Renal cortex interstitium (tissue), 15 donors: ENCODE data around the gene EBNA1BP2. TPM values are rescaled to one million over a fixed set of nuclear protein-coding genes. Genes with fewer than 3 reads are reported as not detected.
"Not testable (repeated sequence)": the region's sequence is repeated elsewhere in the genome, so short reads cannot be mapped to it uniquely, and the experiment has no call there.

Experiments
- DNase-seq, 11 donors: peaks; one replicate each; pipeline ENCODE4 v3.0.0-alpha.2; 2013; ENCODE audit warnings: low read depth in 9 of 11, low spot score in 4 of 11; ENCODE audit errors: extremely low read depth in 1 of 11
- long read RNA-seq, 16 experiments: transcript quantifications; one replicate each; lab custom pipeline, GENCODE V29; 2026
- polyA plus RNA-seq, 3 donors: library from polyadenylated mRNA; unstranded; fragments of 120-200 nt; gene quantifications; one replicate each; pipeline ENCODE4 v1.2.1, GENCODE V29; 2013; ENCODE audit not compliant: insufficient read length in 3 of 3

Gene EBNA1BP2
- polyA plus RNA-seq: 10 to 100 TPM; 71.7 to 79.1 (median 77.1) TPM
- long read RNA-seq, donor 1, transcript EBNA1BP2-201 (9 exons, 1,322 nt): major isoform, 10 of 34 reads
- long read RNA-seq, donor 1, partial matches to known transcripts: 18 of 34 reads
- long read RNA-seq, donor 1, other reads (novel, unspliced or antisense): 0 of 34 reads
- long read RNA-seq, donor 2, transcript EBNA1BP2-201 (9 exons, 1,322 nt): major isoform, 18 of 39 reads
- long read RNA-seq, donor 2, partial matches to known transcripts: 20 of 39 reads
- long read RNA-seq, donor 2, other reads (novel, unspliced or antisense): 0 of 39 reads
- long read RNA-seq, donor 3, transcript EBNA1BP2-201 (9 exons, 1,322 nt): major isoform, 28 of 30 reads
- long read RNA-seq, donor 3, partial matches to known transcripts: 0 of 30 reads
- long read RNA-seq, donor 3, other reads (novel, unspliced or antisense): 0 of 30 reads
- long read RNA-seq, donor 4, transcript EBNA1BP2-201 (9 exons, 1,322 nt): major isoform, 26 of 49 reads
- long read RNA-seq, donor 4, partial matches to known transcripts: 18 of 49 reads
- long read RNA-seq, donor 4, other reads (novel, unspliced or antisense): 0 of 49 reads
- long read RNA-seq, donor 5: 0 reads
- long read RNA-seq, donor 6, transcript EBNA1BP2-201 (9 exons, 1,322 nt): major isoform, 17 of 39 reads
- long read RNA-seq, donor 6, partial matches to known transcripts: 18 of 39 reads
- long read RNA-seq, donor 6, other reads (novel, unspliced or antisense): 0 of 39 reads
- long read RNA-seq, donor 7, transcript EBNA1BP2-201 (9 exons, 1,322 nt): major isoform, 47 of 73 reads
- long read RNA-seq, donor 7, partial matches to known transcripts: 19 of 73 reads
- long read RNA-seq, donor 7, other reads (novel, unspliced or antisense): 0 of 73 reads
- long read RNA-seq, donor 8, transcript EBNA1BP2-201 (9 exons, 1,322 nt): major isoform, 45 of 108 reads
- long read RNA-seq, donor 8, partial matches to known transcripts: 51 of 108 reads
- long read RNA-seq, donor 8, other reads (novel, unspliced or antisense): 0 of 108 reads
- long read RNA-seq, donor 9, transcript EBNA1BP2-201 (9 exons, 1,322 nt): major isoform, 26 of 34 reads
- long read RNA-seq, donor 9, partial matches to known transcripts: 6 of 34 reads
- long read RNA-seq, donor 9, other reads (novel, unspliced or antisense): 0 of 34 reads
- long read RNA-seq, donor 10, transcript EBNA1BP2-201 (9 exons, 1,322 nt): major isoform, 19 of 26 reads
- long read RNA-seq, donor 10, partial matches to known transcripts: 5 of 26 reads
- long read RNA-seq, donor 10, other reads (novel, unspliced or antisense): 0 of 26 reads
- long read RNA-seq, donor 11, transcript EBNA1BP2-201 (9 exons, 1,322 nt): major isoform, 11 of 15 reads
- long read RNA-seq, donor 11, partial matches to known transcripts: 0 of 15 reads
- long read RNA-seq, donor 11, other reads (novel, unspliced or antisense): 0 of 15 reads
- long read RNA-seq, donor 12, transcript EBNA1BP2-201 (9 exons, 1,322 nt): major isoform, 9 of 19 reads
- long read RNA-seq, donor 12, partial matches to known transcripts: 10 of 19 reads
- long read RNA-seq, donor 12, other reads (novel, unspliced or antisense): 0 of 19 reads
- long read RNA-seq, donor 13, transcript EBNA1BP2-206 (3 exons, 1,008 nt): minor isoform, 5 of 76 reads
- long read RNA-seq, donor 13, transcript EBNA1BP2-201 (9 exons, 1,322 nt): major isoform, 40 of 76 reads
- long read RNA-seq, donor 13, partial matches to known transcripts: 28 of 76 reads
- long read RNA-seq, donor 13, other reads (novel, unspliced or antisense): 0 of 76 reads
- long read RNA-seq, donor 14, transcript EBNA1BP2-201 (9 exons, 1,322 nt): major isoform, 21 of 43 reads
- long read RNA-seq, donor 14, partial matches to known transcripts: 20 of 43 reads
- long read RNA-seq, donor 14, other reads (novel, unspliced or antisense): 0 of 43 reads
- long read RNA-seq, donor 15, transcript EBNA1BP2-201 (9 exons, 1,322 nt): major isoform, 16 of 16 reads
- long read RNA-seq, donor 15, partial matches to known transcripts: 0 of 16 reads
- long read RNA-seq, donor 15, other reads (novel, unspliced or antisense): 0 of 16 reads
- long read RNA-seq, donor 16, transcript EBNA1BP2-201 (9 exons, 1,322 nt): major isoform, 62 of 85 reads
- long read RNA-seq, donor 16, partial matches to known transcripts: 18 of 85 reads
- long read RNA-seq, donor 16, other reads (novel, unspliced or antisense): 0 of 85 reads

GRCh38 chr1:43171876-43172526, at the start of gene EBNA1BP2, which contains the start of gene CFAP57:
Gene EBNA1BP2, minus strand, starts transcription at chr1:43172290. Its CDS starts 172 bp downstream, at chr1:43172118.
Gene CFAP57, plus strand, starts transcription at chr1:43172330. Its CDS starts 424 bp downstream, at chr1:43172754.
- DNase-seq: peak; percentile 89 to 97 (median 94)

DNA sequence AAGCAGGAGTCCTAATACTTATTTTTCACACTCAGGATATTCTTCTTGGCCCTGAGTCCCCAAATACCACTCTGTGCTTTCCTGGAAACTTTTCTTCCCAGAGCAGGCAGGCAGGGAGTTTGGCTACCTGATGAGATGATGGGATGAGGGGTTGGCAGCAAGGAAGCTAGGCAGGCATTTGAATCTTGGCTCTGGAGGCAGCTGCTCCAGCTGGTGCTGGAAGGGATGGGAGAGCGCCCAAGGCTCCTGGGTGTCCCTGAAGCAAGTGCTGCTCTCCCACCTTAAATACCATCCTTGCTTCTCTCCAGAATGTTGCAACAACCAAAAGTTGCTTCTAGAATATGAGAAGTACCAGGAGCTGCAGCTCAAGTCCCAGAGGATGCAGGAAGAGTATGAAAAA, 49.7 kb upstream of the EBNA1BP2 start:
- DNase-seq: no peak

GRCh38 chr1:43220905-43221778, 49.1 kb upstream of the EBNA1BP2 start:
- no peak for DNase-seq

- no peak for DNase-seq
These were observed 45.7 kb upstream of the EBNA1BP2 start for GRCh38 chr1:43217747-43218146.

GRCh38 chr1:43214501-43215444, 42.7 kb upstream of the EBNA1BP2 start:
- no peak for DNase-seq

- DNase-seq: not testable (repeated sequence)
These were observed 36.2 kb upstream of the EBNA1BP2 start for GRCh38 chr1:43208277-43208676.

DNA sequence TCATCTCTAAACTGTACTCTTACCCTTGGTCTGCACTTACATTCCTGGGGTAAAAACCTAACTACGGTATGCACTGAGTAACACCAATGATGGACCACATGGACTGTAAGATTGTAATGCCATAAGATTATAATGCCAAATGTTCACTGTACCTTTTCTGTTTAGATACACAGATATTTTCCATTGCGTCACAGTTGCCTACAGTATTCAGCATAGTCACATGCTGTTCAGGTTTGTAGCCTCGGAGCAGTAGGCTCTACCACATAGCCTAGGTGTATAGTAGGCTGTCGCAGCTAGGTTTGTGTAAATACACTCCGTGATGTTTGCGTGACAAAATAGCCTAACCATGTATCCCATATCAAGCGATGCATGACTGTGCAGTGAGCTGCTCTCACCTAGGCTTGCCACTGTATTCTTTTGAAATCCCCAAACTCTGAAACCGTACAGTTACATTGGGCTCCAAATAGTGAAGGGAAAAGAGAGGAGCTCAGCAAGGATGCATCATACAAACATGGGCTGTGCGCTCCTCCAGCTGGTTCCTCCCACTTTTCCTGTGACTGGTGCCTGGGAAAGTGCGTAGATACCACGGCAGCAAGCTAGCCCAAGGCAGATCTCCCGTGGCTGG, 35.3 kb upstream of the EBNA1BP2 start:
- no peak for DNase-seq

- DNase-seq: peak; percentile 25 to 67 (median 42)
These were observed 34.6 kb upstream of the EBNA1BP2 start for GRCh38 chr1:43206600-43207228.

- DNase-seq: no peak
These were observed 33.6 kb upstream of the EBNA1BP2 start for GRCh38 chr1:43205671-43206070.

DNA sequence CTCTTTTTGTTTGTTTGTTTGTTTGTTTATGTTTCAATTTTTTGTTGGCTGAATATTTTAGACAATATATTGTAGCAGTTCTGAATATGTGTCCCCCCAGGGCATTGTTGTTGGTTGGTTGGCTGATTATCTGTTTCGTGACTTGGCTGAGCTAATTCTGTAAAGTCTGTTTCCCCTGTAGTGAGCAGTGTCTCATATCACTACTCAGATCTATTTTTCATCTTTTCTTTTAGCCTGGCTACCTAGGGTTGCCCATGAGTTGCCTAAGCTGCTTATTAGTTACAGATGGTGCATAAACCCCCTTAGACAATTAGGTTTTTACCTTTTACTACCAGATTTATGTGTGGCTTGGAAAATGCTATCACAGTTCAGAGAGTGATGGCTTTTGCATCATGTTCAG, 32.3 kb upstream of the EBNA1BP2 start:
- no peak for DNase-seq

DNA sequence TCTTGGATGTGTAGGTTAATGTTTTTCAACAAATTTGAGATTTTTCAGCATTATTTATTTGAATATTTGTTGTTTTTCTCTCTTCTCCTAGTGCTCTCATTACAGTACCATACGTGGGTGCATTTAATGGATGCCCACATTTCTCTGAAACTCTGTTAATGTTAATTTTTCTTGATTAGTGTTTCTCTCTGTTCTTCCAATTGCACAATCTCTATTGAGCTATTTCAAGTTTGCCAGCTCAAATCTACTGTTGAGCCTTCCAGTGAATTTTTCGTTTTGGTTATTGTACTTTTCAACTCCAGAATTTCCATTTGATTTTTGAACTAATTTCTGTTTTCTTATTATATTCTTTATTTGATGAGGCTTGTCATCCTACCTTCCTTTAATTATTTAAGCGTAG, 31.8 kb upstream of the EBNA1BP2 start:
- DNase-seq: no peak

DNA sequence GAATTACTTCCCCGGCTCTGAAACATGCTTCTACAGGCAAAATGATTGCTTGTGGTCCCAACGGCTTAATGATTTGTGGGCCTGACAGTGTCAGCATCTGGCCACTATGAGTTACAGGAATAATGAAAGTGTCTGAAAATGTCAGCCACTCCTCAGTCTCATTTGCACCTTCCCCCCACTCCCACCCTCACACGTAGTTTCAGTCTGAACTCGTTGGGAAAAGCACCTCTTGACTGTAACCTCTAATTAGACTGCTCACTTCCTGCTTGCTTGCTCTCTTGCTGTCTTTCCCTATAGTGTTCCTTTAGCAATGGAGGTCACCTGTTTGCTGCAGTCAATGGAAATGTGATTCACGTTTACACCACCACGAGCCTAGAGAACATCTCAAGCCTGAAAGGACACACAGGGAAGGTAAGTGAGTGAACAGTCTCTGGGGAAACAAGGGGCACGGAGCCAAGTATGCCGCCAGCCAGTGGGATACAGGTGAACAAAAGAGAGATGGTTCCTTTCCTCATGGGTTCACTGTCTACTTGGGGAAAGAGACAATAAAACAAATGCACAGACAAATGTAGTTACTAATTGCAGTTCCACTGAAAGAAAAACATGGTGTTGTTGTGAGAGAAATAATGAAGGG, 27.1 kb upstream of the EBNA1BP2 start:
- no peak for DNase-seq

GRCh38 chr1:43197343-43198127, 25.4 kb upstream of the EBNA1BP2 start:
- no peak for DNase-seq
